ENCODE measurements around the gene ATXN1.

Gene ATXN1

DNA sequence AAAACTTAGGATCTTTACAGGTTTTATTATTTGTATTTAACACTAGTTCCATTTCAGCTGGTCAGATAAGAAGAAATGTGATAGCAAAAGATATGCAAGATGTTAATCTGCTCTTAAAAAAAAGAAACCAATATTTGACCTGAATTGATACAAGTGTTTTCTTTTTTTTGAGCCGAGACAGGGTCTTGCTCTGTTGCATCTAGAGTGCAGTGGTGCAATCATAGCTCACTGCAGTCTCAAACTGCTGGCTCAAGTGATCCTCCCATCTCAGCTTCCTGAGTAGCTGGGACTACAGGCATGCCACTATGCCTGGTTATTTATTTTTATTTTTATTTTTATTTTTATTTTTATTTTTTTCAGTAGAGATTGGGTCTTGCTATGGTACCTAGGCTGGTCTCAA lies 389.9 kb downstream of the ATXN1 start:
- H3K27me3 ChIP-seq (ENCODE audit: insufficient read depth, poor library complexity, severe bottlenecking): no peaks in the 10 kb centered on the region
- H3K36me3 ChIP-seq (ENCODE audit: low read depth): no peaks in the 10 kb centered on the region
- no peaks in the 10 kb centered on the region for H3K4me1 ChIP-seq (ENCODE audit: insufficient read depth, poor library complexity, severe bottlenecking)
- no peak overlapping the region for H3K4me3 ChIP-seq (ENCODE audit: severe bottlenecking)
- no peak for TF ChIP-seq CTCF (IDR thresholded peaks at IDR 0.05; ENCODE audit: poor library complexity, severe bottlenecking)
- ATAC-seq (ENCODE audit: low read depth) (no peak), DNase-seq (ENCODE audit: low spot score) (no peak)
- no peak overlapping the region for H3K27ac ChIP-seq (ENCODE audit: poor library complexity, severe bottlenecking)
- H3K9me3 ChIP-seq (ENCODE audit: severe bottlenecking): no peaks in the 10 kb centered on the region

DNA sequence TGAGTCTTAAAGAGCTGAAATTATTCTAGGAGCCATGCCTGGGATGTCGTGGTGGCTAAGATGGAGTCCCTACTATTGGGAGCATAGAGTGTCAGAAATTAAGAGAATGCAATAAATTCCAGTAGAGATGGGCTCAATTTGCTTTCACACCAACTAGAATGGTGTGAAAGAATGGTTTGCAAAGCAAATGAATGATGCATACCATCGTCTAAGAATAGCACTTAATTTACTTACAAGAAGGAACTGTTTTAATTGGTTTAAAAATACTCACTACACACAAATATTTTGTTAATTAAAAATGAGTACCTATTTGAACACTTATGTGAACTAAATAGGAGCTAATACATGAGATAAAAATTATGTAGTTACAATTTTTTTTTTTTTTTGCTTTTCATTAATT lies 390.3 kb downstream of the ATXN1 start:
- DNase-seq (ENCODE audit: low spot score) (no peak), ATAC-seq (ENCODE audit: low read depth) (no peak)
- TF ChIP-seq CTCF (IDR thresholded peaks at IDR 0.05; ENCODE audit: poor library complexity, severe bottlenecking): no peak
- H3K4me3 ChIP-seq (ENCODE audit: severe bottlenecking): no peak overlapping the region
- H3K27ac ChIP-seq (ENCODE audit: poor library complexity, severe bottlenecking): no peak overlapping the region
- no peaks in the 10 kb centered on the region for H3K27me3 ChIP-seq (ENCODE audit: insufficient read depth, poor library complexity, severe bottlenecking)
- H3K4me1 ChIP-seq (ENCODE audit: insufficient read depth, poor library complexity, severe bottlenecking): no peaks in the 10 kb centered on the region
- no peaks in the 10 kb centered on the region for H3K9me3 ChIP-seq (ENCODE audit: severe bottlenecking)
- H3K36me3 ChIP-seq (ENCODE audit: low read depth): no peaks in the 10 kb centered on the region

DNA sequence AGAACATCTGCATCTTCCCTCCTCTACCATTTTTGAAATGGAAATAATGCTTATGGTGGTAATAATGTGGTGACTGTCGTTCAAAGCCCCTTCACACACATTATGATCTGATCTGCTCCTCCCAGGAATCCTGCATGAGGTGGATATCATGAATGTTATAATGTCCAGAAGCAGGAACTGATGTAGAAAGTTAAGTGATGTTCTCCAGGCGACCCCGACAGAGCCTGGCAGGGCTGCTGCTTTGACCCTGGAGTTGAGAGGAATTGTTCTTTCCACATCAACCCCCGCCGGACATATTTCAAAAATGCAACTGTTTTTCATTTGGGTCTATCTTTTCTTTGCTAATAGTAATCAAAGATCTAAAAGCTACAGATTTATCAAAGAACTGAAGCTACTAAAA lies 391.3 kb downstream of the ATXN1 start:
- Histone ChIP-seq H3K9me3 (ENCODE audit: severe bottlenecking) (no peaks in the 10 kb centered on the region), H3K4me1 (ENCODE audit: insufficient read depth, poor library complexity, severe bottlenecking) (no peaks in the 10 kb centered on the region), H3K36me3 (ENCODE audit: low read depth) (no peaks in the 10 kb centered on the region), H3K27me3 (ENCODE audit: insufficient read depth, poor library complexity, severe bottlenecking) (no peaks in the 10 kb centered on the region), H3K4me3 (ENCODE audit: severe bottlenecking) (no peak overlapping the region), H3K27ac (ENCODE audit: poor library complexity, severe bottlenecking) (no peak overlapping the region)
- ATAC-seq (ENCODE audit: low read depth) (no peak), DNase-seq (ENCODE audit: low spot score) (no peak)
- TF ChIP-seq CTCF (IDR thresholded peaks at IDR 0.05; ENCODE audit: poor library complexity, severe bottlenecking): no peak

DNA sequence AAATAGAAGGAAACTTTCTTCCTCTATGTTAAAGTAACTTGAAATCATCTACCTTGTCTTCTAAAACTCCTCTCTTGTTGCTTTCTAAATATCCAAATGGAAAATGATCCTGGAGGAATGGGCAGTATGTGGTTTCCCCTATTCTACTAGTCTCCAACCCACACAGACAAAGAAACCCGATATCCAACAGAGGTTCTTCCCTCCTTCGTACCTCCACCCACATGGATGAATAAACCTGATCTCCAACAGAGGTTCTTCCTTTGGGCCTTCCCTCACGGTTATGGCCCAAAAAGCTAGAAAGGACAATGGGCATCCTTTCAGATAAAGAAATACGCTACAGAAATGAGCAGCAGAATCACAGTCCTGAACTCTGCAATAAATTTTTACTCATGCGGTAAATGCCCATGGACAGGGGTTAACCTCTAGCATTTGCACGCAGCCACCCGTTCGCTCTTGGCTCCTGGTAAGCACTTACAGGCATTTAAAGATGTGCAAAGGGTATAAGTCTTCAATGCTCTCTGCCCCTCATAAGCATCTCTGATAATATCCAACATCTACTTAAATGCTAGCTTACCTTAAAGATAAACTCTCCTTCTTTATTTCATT lies 392.0 kb downstream of the ATXN1 start:
- no peaks in the 10 kb centered on the region for H3K4me1 ChIP-seq (ENCODE audit: insufficient read depth, poor library complexity, severe bottlenecking)
- H3K36me3 ChIP-seq (ENCODE audit: low read depth): no peaks in the 10 kb centered on the region
- DNase-seq (ENCODE audit: low spot score): no peak
- H3K9me3 ChIP-seq (ENCODE audit: severe bottlenecking): no peaks in the 10 kb centered on the region
- H3K4me3 ChIP-seq (ENCODE audit: severe bottlenecking): no peak overlapping the region
- no peak overlapping the region for H3K27ac ChIP-seq (ENCODE audit: poor library complexity, severe bottlenecking)
- H3K27me3 ChIP-seq (ENCODE audit: insufficient read depth, poor library complexity, severe bottlenecking): no peaks in the 10 kb centered on the region
- ATAC-seq (ENCODE audit: low read depth): no peak
- TF ChIP-seq CTCF (IDR thresholded peaks at IDR 0.05; ENCODE audit: poor library complexity, severe bottlenecking): no peak

DNA sequence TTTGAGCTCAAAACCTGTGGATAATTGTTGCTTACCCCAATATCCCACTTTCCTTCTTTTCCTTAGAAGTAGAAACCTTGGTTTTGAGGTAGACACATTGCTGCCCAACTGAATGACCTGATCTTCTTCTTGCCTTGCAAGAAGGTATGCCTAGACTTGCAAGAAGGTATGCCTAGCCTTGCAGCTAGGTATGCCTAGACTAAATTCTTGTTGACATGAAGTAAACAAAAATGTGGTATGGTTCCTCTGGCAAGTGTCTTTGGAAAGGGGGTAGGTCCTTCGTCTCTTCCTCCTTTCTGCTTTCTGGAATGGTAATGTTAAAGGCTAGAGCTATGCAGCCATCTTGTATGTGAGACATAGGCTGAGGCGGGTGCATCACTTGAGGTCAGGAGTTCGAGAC lies 393.7 kb downstream of the ATXN1 start:
- no peaks in the 10 kb centered on the region for H3K36me3 ChIP-seq (ENCODE audit: low read depth)
- H3K27me3 ChIP-seq (ENCODE audit: insufficient read depth, poor library complexity, severe bottlenecking): no peaks in the 10 kb centered on the region
- no peak for DNase-seq (ENCODE audit: low spot score)
- no peak overlapping the region for H3K27ac ChIP-seq (ENCODE audit: poor library complexity, severe bottlenecking)
- TF ChIP-seq CTCF (IDR thresholded peaks at IDR 0.05; ENCODE audit: poor library complexity, severe bottlenecking): no peak
- no peak for ATAC-seq (ENCODE audit: low read depth)
- no peaks in the 10 kb centered on the region for H3K4me1 ChIP-seq (ENCODE audit: insufficient read depth, poor library complexity, severe bottlenecking)
- H3K9me3 ChIP-seq (ENCODE audit: severe bottlenecking): no peaks in the 10 kb centered on the region
- no peak overlapping the region for H3K4me3 ChIP-seq (ENCODE audit: severe bottlenecking)

Measured in RWPE2 (cell line).